Esophagus muscularis mucosa (tissue), 4 donors: ENCODE data around the gene RNF34. TPM values are rescaled to one million over a fixed set of nuclear protein-coding genes. Genes with fewer than 3 reads are reported as not detected.

Source experiments
- DNase-seq: peaks from one replicate; pipeline ENCODE4 v3.0.0-alpha.2; 2017; ENCODE audit errors: extremely low spot score
- H3K27ac ChIP-seq, 4 donors: fragments of 200-600 bp; sonication (generic); replicated peaks in 1 of 4; 1 replicate in 3 of 4; 2 replicates in 1 of 4; pipeline ENCODE4 v1.5.1; 2016 to 2019; ENCODE audit warnings: mild to moderate bottlenecking in 1 of 4
- H3K27me3 ChIP-seq, 4 donors: fragments of 200-600 bp; sonication (generic); one replicate each; pipeline versions ENCODE4 v1.5.1 to v1.6.0; 2016 to 2019
- H3K36me3 ChIP-seq, 4 donors: fragments of 200-600 bp; sonication (generic); one replicate each; pipeline ENCODE4 v1.5.1; 2016 to 2019
- H3K4me1 ChIP-seq, 4 donors: fragments of 200-600 bp; sonication (generic); one replicate each; pipeline ENCODE4 v1.5.1; 2016 to 2019
- H3K4me3 ChIP-seq, 4 donors: fragments of 200-600 bp; sonication (generic); 1 replicate in 2 of 4; 2 replicates in 2 of 4; pipeline ENCODE4 v1.5.1; 2016 to 2019; ENCODE audit warnings: mild to moderate bottlenecking in 4 of 4, moderate library complexity in 1 of 4
- H3K9me3 ChIP-seq, 4 donors: fragments of 200-600 bp; sonication (generic); 1 replicate in 3 of 4; 2 replicates in 1 of 4; pipeline ENCODE4 v1.5.1; 2016 to 2019
- EP300 ChIP-seq: sonication (generic); formaldehyde crosslinking; IDR thresholded peaks from one replicate; pipeline ENCODE4 v1.6.1; 2017; ENCODE audit warnings: antibody characterized with exemption
- POLR2A ChIP-seq: fragments of 450-650 bp; IDR thresholded peaks from one replicate; pipeline ENCODE4 v1.6.1; 2017; ENCODE audit warnings: antibody characterized with exemption, moderate library complexity, mild to moderate bottlenecking, low read depth
- POLR2AphosphoS5 ChIP-seq, 2 donors: sonication (generic); formaldehyde crosslinking; IDR thresholded peaks; one replicate each; pipeline ENCODE4 v1.6.1; 2017; ENCODE audit warnings: antibody characterized with exemption in 2 of 2
- WGBS: methylation state at CpG from one replicate; pipeline ENCODE4 v1.1.5; 2018; 5-methylcytosine and 5-hydroxymethylcytosine counted together
- intact Hi-C: fragments of 100-400 bp; cut with DNase I; formaldehyde crosslinking; loops from one replicate; pipeline ENCODE4 v1.15.1; 2023
- total RNA-seq, 4 donors: library from RNA; depleted of rRNA; stranded (reverse); fragments of >200 nt; gene quantifications; one replicate each; pipeline versions ENCODE4 v1.1.0 to v1.2.1, GENCODE V29; 2016
- TF ChIP-seq, protein P1 (sequence below), 3 experiments: fragments of 200-600 bp in 2 of 3; fragments of 450-650 bp in 1 of 3; sonication (generic) in 2 of 3; IDR thresholded peaks; one replicate each; pipeline ENCODE4 v1.5.1; 2017 to 2019; ENCODE audit warnings: antibody characterized with exemption in 3 of 3, mild to moderate bottlenecking in 2 of 3, moderate library complexity in 1 of 3

RNF34 gene
- total RNA-seq, 4 donors from 2014 or later, result 39.6 to 69.9 (median 46.6) TPM

DNA sequence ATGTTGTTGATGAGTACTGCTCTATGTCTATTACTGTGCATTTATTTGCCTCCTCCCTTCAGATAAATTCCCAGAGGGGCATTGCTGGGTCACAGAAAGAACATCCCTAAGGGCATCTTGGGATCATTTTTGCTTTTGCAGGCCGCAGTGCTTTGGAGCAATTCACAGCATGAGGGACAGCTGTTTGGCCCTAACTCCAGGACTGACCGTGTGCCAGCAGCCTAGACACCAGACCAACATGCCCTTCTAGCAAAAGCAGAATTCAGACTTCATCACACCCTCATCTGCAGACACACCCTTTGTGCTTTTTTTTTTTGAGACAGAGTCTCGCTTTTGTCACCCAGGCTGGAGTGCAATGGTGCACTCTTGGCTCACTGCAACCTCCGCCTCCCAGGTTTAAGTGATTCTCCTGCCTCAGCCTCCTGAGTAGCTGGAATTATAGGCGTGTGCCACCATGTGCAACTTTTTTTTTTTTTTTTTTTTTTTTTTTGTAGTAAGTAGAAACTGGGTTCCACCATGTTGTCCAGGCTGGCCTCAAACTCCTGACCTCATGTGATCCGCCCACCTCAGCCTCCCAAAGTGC, 31.0 kb downstream of the RNF34 start:
- H3K4me3 ChIP-seq, result no peak overlapping the region
- WGBS, result 91% methylated on average over 6 of the region's 6 CpGs
- DNase-seq, result no peak
- no peaks in the 10 kb centered on the region for H3K9me3 ChIP-seq
- H3K4me1 ChIP-seq, result peaks cover 0 to 16% (median 7%) of the 10 kb centered on the region in 4 donors
- H3K36me3 ChIP-seq, result peaks cover 33 to 96% (median 84%) of the 10 kb centered on the region in 4 donors
- no peaks in the 10 kb centered on the region for H3K27me3 ChIP-seq
- TF ChIP-seq POLR2A (no peak), POLR2AphosphoS5 (IDR thresholded peaks at IDR 0.05) (no peak)
- TF ChIP-seq, protein P1, sequence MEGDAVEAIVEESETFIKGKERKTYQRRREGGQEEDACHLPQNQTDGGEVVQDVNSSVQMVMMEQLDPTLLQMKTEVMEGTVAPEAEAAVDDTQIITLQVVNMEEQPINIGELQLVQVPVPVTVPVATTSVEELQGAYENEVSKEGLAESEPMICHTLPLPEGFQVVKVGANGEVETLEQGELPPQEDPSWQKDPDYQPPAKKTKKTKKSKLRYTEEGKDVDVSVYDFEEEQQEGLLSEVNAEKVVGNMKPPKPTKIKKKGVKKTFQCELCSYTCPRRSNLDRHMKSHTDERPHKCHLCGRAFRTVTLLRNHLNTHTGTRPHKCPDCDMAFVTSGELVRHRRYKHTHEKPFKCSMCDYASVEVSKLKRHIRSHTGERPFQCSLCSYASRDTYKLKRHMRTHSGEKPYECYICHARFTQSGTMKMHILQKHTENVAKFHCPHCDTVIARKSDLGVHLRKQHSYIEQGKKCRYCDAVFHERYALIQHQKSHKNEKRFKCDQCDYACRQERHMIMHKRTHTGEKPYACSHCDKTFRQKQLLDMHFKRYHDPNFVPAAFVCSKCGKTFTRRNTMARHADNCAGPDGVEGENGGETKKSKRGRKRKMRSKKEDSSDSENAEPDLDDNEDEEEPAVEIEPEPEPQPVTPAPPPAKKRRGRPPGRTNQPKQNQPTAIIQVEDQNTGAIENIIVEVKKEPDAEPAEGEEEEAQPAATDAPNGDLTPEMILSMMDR (IDR thresholded peaks at IDR 0.05), result no peak
- intact Hi-C loops, result no loop called here
- no peak overlapping the region for H3K27ac ChIP-seq

GRCh38 chr12:121432740-121433480, 33.0 kb downstream of the RNF34 start:
- H3K27ac ChIP-seq, result no peak overlapping the region
- WGBS, result 79% methylated on average over 11 of the region's 11 CpGs

GRCh38 chr12:121436706-121437105, 36.8 kb downstream of the RNF34 start:
- peaks cover 11 to 85% (median 70%) of the 10 kb centered on the region in 4 donors for H3K36me3 ChIP-seq

More at GRCh38 chr12:121432740-121433480, 33.0 kb downstream of the RNF34 start:
- Histone ChIP-seq H3K27me3 (no peaks in the 10 kb centered on the region), H3K9me3 (no peaks in the 10 kb centered on the region), H3K36me3 (peaks cover 25 to 85% (median 70%) of the 10 kb centered on the region in 4 donors), H3K4me3 (no peak overlapping the region), H3K4me1 (peaks cover 0 to 7% (median 0%) of the 10 kb centered on the region in 4 donors)
- no peak for TF ChIP-seq POLR2A
- no peak for TF ChIP-seq EP300
- TF ChIP-seq, protein P1 (IDR thresholded peaks at IDR 0.05), result no peak
- TF ChIP-seq POLR2AphosphoS5 (IDR thresholded peaks at IDR 0.05), result no peak
- DNase-seq, result no peak
- intact Hi-C loops, result no loop called here

DNA sequence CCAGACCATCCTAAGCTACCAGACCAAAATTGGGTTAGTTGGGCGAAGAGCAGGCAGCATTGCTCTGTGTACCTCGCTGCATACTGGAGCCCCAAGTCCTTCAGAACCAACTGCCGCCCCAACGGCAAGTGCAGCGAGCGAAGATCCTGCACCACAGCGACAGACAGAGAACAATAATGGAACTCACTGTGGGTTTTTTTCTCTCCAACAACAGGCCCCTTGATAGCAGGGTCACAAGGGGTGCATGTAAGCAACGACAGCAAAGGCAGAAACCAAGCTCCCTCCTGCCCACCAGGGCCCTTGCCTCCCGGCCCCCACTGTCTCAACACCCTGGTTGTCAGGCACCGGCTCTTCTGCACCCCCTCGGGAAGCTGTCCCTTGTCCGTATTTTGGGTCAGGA, 39.0 kb downstream of the RNF34 start:
- intact Hi-C loops, result no loop called here
- Histone ChIP-seq H3K27ac (no peak overlapping the region), H3K4me1 (peaks cover 5 to 18% (median 12%) of the 10 kb centered on the region in 4 donors), H3K36me3 (peaks cover 16 to 79% (median 65%) of the 10 kb centered on the region in 4 donors), H3K4me3 (no peak overlapping the region), H3K27me3 (no peaks in the 10 kb centered on the region), H3K9me3 (no peaks in the 10 kb centered on the region)
- no peak for DNase-seq
- WGBS, result 84% methylated on average over 12 of the region's 12 CpGs
- TF ChIP-seq EP300, result no peak
- TF ChIP-seq, protein P1 (IDR thresholded peaks at IDR 0.05), result no peak
- no peak for TF ChIP-seq POLR2AphosphoS5 (IDR thresholded peaks at IDR 0.05)
- no peak for TF ChIP-seq POLR2A

More at GRCh38 chr12:121436706-121437105, 36.8 kb downstream of the RNF34 start:
- no peak for DNase-seq
- intact Hi-C loops, result no loop called here
- H3K27me3 ChIP-seq, result no peaks in the 10 kb centered on the region
- no peaks in the 10 kb centered on the region for H3K4me1 ChIP-seq
- H3K4me3 ChIP-seq, result no peak overlapping the region
- H3K9me3 ChIP-seq, result no peaks in the 10 kb centered on the region
- H3K27ac ChIP-seq, result no peak overlapping the region
- TF ChIP-seq, protein P1 (IDR thresholded peaks at IDR 0.05), result no peak
- TF ChIP-seq EP300, result no peak
- TF ChIP-seq POLR2A, result no peak
- TF ChIP-seq POLR2AphosphoS5 (IDR thresholded peaks at IDR 0.05), result no peak
- 86% methylated on average over 2 of the region's 2 CpGs for WGBS
